Stimulated activated CD8-positive, alpha-beta memory T cell treated with anti-CD3 and anti-CD28 coated beads, Interleukin-4, amount 100 ng/mL, for 48 hours (primary cell): ENCODE results near the gene ZNF57.
"Not testable (repeated sequence)": the region's sequence is repeated elsewhere in the genome, so short reads cannot be mapped to it uniquely, and the experiment has no call there.

Source experiments
- DNase-seq: peaks from one replicate; pipeline ENCODE4 v3.0.0-alpha.2; 2020

ZNF57 gene

DNA sequence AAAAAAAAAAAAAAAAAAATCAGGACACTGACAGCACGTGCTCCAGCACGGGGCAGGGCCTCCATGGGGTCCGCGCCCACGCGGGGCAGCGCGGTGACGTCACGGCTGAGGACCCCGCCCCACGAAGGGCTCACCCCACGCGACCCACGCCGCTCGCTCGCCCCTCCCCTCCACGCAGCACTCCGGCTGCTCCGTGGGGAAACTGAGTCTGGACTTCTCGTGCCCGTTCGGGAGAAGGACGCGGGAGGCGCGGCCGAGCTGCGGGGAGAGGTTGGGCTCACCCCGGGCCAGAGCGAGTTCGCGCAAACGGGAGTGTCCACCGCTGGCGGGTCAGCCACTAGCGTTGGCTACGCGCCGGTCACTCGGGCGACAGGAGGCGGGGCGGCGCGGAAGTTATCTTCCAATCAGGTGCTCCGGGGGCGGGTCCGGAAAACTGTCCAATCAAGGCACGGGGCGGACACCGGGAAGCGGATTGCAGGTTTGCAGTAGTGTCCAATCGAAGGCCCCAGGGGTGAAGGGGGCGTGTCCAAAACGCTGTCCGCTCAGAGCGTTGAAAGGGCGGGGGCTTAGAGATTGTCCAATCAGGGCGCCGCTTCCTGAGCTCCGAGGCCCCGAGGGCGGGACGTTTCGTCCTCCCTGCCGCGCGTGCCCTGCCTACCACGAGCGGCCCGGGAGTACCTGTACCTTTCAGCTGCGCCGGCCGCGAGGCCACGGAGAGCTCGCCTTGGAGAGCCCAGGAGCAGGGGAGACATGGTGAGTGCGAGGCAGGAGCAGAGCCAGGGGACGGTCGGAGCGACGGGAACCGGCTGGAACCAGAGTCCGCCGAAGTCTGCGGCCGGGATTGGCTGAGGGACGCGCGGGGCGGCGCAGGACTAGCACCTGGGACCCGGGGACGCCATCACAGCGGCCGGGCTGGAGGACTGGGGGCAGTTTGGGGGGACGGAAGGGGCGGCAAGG lies at the start of gene ZNF57:
ZNF57 (plus strand) TSS at position 633 of the 957 bp plus-strand sequence; CDS start at position 751, 118 bp downstream.
- peak; percentile 99 for DNase-seq

DNA sequence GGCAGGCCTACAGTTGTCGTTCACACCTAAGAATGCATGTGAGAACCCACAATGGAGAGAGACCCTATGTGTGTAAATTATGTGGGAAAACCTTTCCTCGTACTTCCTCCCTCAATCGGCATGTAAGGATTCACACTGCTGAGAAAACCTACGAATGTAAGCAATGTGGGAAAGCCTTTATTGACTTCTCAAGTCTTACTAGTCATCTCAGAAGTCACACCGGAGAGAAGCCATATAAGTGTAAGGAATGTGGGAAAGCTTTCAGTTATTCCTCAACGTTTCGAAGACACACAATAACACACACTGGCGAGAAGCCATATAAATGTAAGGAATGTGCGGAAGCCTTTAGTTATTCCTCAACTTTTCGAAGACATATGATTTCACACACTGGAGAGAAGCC lies 48.1 kb upstream of the ZNF57 start:
- no peak for DNase-seq

DNA sequence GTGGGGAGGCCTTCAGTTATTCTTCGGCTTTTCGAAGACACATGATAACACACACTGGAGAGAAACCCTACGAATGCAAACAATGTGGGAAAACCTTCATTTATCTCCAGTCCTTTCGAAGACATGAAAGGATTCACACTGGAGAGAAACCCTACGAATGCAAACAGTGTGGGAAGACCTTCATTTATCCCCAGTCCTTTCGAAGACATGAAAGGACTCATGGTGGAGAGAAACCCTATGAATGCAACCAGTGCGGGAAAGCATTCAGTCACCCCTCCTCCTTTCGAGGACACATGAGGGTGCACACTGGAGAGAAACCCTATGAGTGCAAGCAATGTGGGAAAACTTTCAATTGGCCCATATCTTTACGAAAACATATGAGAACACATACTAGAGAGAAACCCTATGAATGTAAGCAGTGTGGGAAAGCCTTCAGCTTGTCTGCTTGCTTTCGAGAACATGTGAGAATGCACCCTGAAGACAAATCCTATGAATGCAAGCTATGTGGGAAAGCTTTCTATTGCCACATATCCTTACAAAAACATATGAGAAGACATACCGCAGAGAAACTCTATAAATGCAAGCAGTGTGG lies 47.6 kb upstream of the ZNF57 start:
- DNase-seq, result no peak

DNA sequence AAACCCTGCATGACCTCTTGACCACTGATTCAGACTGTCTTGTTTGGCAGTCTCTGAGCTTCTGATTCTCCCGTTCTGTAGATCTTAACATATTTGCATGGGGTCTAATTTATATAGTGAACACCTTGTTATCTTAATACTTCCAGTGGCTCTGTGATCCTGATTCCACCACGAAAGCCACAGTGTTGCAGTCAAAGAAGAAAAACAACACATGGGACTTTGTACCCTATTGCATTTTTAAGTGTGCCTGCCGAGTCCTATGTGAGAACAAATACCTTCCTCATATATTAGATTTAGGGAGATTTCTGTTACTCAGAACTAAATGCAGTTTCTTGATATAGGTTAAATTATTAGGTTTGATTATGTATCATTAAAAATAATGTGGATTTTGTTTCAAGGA lies 45.9 kb upstream of the ZNF57 start:
- no peak for DNase-seq

DNA sequence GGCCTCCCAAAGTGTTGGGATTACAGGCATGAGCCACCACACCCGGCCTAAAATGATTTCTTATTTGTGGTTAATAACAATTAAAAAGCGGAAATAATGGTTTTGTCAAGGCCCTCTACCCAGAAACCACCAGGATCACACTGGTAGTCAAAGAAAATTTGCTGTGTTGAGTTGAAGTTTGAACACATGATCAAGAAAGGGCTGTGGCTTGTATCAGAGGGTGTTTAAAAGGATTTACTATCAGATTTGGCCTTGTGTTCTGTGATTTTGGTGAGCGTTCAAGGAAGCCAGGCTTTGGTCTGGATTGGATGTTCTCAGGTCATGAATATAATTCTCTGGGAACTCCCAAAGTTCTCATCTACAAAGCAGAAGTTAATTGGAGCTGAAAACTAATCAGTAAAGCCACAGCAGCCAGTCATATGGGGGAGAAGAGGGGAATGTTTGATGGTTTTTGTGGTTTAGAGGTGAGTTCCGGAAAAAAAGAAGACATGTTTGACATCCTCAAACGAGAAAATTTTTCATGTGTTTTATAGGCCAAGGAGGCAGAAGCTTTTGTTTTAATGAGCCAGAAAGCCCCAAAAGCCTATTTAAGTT lies 44.2 kb upstream of the ZNF57 start:
- DNase-seq, result no peak

DNA sequence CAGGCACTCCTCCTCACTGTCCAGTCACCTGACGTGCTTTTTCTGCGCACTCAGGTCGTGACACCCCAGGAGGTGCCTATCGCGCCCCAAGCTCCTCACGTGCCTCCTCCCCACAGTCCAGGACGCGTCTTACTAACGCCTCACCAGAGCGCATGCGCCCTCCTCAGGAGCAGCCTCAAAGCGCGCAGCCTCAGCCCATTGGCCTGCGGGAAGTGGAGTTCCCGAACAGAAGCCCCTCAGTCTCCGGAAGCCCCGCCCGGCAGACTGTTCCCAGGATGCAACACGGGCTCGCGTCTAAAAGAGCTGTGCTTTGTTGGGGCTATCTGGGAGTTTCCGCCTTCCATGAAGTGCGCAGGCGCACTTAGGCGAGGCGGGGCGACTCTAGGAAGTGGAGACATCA lies 41.9 kb upstream of the ZNF57 start:
- DNase-seq, result no peak

DNA sequence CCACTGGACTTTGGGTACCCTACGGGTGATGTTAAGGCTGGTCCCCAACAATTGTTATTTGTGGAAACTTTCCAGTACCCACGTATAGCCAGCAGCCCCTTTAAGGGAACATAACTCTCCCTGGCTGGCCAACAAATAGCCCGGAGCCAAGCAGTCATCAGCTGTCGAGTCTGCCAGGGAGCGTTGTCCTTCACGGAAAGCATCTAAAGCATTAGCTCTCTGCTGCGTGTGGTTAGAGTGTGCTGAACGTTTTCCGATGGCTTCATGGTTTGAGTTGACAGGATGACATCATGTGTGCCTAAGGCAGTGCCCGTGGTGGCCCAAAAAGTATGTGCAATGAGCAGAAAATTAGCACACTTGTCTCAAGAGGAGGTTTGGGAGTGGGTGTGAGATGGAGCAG lies 36.9 kb upstream of the ZNF57 start:
- no peak for DNase-seq

DNA sequence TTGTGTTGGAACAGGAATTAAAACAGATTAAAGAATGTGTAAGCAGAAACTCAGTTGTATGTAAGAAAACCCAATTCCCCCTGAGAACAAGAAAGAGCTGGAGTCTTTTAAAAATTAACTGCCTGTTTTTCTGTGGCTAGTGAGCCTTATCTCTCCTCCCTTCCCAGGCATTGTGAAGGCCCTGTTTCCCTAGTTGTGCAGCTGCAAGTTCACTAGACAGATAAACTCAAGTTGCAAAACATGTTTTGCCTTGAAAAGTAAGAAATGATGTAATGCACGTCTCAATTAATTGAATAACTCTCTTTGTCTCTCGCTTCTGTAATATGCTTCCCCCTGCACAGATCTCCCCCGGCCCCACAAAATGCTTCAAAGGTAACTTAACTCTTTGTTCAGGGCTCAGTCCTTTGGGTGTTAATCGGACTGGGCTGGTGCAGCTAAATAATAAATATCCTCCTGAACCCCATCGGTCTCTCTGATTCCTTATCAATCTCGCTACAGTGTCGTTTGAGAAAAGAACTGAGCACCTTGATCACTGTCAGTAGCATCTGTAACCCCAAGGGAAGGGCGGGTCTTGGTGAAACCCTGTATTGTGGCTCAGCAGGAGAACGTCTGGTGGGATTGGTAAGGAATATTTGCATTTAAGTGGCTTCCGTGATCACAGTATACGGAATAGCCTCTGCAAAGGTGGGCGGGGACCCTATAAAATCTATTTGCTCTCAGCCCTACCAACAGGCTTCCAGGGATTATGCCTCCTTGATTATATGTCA lies 35.2 kb upstream of the ZNF57 start:
- DNase-seq, result no peak

DNA sequence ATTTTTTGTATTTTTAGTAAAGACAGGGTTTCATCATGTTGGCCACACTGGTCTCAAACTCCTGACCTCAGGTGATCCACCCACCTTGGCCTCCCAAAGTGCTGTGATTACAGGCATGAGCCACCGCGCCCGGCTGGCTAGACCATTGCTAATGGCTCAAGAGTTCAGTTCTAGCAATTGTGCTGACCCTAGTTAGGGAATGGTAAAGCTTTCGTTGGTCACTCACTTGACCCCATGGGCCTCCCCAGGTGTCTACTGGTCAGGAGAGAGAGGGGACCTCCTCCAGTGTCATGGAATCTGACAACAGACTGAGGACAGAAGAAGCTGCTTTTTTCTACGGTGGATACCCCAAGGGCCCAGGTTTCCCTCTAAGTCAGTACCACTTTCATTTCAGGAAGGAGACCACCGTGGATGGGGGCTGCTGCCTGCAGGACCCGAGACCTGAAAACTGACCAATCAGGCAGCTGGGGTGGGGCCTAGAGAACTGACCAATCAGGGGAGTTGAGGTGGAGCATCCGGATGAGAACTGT lies 34.2 kb upstream of the ZNF57 start:
- DNase-seq, result no peak

DNA sequence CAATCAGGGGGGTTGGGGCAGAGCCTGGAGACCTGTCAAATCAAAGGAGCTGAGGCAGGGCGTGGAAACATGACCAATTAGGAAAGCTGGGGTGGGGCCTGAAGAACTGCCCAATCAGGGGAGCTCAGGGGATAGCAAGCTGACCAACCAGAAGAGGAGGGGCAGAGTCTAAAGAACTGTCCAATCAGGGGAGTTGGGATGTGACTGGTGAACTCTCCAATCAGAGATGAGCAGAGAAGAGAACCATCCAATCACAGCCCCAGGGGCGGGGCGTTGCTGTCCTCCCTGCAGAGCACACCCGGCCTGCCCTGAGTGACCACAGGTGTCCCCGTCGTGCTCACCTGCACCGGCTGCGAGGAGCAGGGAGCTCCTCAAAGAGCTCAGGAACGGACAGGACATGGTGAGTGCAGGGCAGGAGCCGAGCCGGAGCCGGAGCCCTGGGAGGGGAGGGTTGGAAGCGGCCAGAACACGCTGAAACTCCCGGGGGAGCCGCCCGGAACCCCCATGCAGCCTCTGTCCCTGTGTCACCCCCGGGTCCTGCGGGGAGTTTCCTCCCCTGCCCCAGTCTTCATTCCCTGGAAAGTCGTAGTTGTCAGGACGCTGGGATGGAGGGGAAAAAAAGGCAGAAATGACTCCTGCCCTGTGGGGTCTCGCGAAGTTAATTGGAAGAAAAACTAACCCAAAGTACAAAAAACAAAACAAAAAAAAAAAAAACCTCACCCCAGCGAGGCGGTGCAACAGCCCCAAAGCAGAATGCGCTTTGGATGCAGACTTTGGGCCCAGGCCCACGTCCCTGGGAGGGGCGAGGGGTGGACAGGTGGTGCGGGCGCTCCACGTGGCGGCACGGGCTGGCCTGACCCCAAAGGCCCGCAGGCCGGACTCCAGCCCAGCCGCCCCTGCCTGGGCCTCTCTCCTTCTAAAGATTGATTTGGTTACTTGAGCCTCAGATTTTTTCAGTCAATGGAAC lies 33.4 kb upstream of the ZNF57 start, which contains the start of gene ZNF556:
ZNF556 (plus strand) TSS at position 311 of the 967 bp plus-strand sequence; CDS start at position 398, 87 bp downstream.
- DNase-seq, result no peak

DNA sequence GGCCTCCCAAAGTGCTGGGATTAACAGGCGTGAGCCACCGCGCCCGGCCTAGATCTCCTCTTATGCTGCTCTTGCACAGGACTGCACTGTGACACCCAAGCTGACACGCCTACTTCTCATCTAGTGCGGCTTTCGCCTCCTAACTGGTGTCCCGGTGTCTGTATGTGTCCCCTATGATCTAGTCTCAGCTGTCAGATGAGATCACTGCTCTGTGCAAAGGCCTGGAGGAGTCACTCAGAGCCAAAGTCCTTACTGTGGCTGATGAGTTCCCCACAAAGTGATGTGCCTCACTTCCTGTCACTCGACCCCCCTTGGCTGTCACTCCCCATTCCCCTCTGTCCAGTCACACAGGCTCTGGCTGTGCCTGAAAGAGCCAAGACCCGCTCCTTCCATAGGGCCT lies 31.1 kb upstream of the ZNF57 start:
- DNase-seq, result no peak

DNA sequence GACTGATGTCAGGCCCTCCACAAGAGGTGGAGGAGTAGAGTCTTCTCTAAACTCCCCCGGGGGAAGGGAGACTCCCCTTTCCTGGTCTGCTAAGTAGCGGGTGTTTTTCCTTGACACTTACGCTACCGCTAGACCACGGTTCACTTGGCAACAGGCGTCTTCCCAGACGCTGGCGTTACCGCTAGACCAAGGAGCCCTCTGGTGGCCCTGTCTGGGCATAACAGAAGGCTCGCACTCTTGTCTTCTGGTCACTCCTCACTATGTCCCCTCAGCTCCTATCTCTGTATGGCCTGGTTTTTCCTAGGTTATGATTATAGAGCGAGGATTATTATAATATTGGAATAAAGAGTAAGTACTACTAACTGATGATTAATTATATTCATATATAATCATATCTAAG lies 28.6 kb upstream of the ZNF57 start:
- peak; percentile 45 for DNase-seq

DNA sequence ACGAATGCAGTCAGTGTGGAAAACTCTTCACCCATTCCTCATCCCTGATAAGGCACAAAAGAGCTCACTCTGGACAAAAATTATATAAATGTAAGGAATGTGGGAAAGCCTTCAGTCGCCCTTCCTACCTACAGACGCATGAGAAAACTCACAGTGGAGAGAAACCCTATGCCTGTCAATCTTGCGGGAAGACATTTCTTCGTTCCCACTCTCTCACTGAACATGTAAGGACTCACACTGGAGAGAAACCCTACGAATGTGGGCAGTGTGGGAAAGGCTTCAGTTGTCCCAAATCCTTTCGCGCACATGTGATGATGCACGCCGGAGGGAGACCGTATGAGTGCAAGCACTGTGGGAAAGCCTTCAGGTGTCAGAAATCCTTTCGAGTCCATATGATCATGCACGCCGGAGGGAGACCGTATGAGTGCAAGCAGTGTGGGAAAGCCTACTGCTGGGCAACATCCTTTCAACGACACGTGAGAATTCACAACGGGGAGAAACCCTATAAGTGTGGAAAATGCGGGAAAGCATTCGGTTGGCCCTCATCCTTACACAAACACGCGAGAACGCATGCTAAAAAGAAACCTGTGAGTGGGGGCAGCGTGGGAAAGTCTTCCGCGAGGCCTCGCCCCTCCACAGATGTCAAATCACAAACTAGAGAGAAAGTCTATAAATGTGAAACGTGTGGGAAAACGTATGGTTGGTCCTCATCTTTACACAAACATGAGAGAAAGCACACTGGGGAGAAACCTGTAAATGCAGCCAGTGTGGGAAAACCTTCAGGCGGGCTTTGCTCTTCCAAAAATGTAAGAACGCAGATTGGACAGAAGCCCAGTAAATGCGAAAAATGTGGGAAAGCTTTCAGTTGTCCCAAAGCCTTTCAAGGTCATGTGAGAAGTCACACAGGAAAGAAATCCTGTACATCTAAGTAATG lies 23.1 kb upstream of the ZNF57 start:
- no peak for DNase-seq

DNA sequence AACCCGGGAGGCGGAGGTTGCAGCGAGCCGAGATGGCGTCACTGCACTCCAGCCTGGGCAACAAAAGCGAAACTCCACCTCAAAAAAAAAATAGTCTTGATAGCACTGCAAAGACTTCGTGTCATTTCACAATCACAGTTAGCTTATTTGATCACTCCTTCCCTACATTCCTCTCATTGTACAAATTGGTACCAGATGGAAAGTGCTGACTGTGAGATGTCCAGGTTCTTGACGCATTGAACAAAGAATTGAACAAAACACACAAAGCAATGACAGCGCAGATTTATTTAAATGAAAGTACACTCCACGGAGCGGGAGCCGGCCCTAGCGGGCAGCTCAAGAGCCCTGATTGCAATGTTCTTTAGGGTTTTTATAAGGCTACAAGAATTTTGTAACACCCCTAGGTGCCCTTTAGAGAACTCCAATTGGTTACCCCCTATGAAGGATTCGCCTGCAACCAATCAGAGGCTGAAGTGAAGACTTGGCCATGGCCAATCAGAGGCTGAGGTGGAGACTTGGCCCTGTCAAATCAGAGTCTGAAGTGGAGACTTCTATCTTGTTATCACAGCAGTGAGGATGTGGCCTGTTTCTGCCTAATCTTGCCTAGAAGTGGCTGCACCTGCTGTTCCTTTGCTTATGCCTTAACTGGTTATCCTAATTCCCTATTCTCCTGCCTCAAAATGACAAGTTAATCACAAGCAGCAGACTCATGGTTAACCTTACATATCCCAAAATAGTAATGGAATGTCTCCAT lies 16.9 kb upstream of the ZNF57 start:
- no peak for DNase-seq

DNA sequence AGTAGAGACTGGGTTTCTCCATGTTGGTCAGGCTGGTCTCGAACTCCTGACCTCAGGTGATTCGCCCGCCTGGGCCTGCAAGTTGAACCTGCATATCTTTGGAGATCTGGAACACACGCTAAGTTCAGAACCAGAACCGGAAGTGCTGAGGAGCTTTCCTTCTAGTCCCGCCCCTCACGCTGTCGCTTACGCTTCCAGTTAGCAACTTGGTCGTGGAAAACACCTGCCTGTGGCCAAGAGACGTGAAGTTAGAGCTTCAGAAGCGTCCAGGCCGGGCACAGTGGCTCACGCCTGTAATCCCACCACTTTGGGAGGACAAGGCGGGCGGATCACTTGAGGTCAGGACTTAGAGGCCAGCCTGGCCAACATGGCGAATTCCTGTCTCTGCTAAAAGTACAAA lies 15.0 kb upstream of the ZNF57 start:
- DNase-seq, result no peak

DNA sequence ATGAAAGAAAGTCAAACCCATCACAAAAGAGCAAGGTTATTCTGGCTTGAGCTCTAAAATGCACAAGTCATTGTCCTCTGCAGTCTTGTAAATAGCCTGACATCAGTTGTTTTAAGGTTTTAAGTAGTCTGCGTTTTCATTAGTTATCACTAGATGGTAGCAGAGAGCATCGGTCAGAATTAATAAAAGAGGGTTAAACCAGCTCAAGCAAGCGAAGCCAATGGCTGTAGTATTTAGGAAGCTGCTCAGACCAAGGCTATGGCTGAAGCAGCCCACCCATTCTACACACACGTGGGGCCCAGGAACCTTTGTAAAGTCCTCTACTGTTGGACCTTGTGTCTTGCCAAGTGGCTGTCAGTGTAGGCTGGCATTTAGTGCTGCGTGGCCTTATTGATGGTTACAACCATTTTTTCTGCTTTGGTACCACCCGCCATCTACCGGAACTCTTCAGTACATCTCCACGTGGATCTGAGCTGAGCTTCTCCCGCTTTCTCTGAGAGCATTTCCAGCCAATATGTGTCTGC lies 13.3 kb upstream of the ZNF57 start:
- no peak for DNase-seq

DNA sequence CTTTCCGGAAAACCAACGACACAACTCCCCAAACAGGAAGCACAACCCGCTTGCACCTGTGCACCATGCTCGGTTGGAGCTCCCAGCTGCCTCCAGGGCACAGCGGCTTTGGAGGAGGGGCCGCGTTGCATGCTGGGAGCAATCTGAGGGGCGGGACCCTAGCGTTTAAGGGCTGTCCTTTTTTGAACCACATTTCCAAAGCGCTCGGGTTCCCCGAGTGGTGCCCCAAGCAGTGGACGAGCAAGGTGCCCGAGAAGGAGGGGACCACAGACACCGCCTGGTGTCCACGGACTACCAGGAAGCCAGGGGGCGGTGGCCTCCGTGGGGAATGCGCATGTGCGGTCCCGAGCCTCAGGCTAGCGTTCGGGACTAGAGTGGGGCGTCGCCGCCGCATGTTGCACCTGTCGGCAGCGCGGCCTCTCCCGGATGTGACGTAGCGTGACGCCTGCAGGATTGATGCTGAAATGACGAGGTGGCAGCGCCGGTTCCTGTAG lies 11.9 kb upstream of the ZNF57 start:
- DNase-seq, result peak; percentile 73

DNA sequence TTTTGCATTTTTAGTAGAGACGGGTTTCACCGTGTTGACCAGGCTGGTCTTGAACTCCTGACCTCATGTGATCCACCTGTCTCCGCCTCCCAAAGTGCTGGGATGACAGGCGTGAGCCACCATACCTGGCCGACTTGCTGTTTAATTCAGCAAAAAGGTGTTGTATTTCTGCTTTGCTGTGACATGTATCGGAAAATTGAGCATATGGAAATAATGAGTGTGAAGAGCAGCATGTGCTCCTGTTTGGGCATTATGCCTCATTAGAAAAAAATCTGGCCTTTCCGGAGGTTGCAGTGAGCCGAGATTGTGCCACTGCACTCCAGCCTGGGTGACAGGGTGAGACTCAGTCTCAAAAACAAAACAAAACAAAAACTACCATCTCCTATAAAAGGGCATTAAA lies 10.2 kb upstream of the ZNF57 start:
- not testable (repeated sequence) for DNase-seq

DNA sequence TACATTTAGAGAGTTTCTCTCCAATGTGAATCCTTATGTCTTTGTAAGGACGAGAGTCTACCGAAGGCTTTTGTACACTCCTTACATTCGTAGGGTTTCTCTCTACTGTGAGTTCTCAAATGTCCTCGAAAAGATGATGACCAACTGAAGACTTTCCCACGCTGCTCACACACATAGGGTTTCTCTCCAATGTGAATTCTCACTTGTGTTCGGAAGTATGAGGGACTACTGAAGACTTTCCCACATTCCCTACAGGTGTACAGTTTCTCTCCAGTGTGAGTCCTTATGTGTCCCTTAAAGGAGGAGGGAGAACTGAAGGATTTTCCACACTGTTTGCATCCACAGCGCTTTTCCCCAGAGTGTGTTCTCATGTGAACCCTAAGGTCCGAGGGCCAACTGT lies 4.0 kb upstream of the ZNF57 start:
- no peak for DNase-seq
